KBM-7 (cell line): ENCODE results near the gene C22orf15.

ENCODE experiments used
- DNase-seq: peaks from one replicate; pipeline ENCODE4 v3.0.0-alpha.2; 2015
- in situ Hi-C: fragments of 300-500 bp; cut with MboI; formaldehyde crosslinking; loops from 2 replicates; pipeline ENCODE4 v1.14.3; 2020; ENCODE audit warnings: low sequenced_read_pairs, low pct_unique_long_range_greater_than_20kb, mixed read lengths

The C22orf15 gene

DNA sequence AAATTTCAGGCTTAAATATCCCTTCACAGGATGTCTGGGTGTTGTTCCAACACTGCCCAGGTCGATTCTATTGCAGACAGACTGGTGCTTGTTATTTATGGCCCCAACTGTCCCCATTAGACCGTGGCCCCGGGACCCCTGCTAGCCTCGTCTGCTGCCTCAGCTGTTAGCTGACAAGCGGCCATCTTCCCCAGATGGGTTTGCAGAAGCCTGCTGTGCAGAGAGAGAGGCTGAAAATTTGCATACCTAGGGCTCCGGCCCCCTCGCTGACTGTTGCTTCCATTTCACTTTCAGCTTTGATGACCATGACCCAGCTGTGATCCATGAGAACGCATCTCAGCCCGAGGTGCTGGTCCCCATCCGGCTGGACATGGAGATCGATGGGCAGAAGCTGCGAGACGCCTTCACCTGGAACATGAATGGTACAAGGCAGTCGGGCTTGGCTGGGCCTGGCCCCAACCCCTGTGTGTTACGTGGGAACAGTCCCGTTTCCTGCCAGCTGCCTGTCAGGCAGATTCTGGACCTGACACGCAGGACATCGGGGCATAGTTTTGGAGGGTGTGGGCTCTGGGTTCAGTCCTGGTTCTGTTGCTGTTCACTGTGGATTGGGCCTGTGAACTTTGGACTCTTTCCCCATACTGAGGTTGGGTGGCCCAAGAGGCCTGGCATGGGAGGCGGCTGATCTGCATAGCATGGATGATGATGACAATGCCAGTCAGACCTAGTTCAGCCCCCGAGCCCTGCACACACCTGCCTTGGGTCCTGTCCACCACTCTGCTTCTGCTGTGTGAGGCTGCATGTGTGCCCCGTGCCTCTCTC, 40.4 kb downstream of the C22orf15 start:
- in situ Hi-C loops, result loop anchor here (25.0 kb wide), 1 partner anchor 91 kb away; no protein-coding TSS in a partner anchor
- no peak for DNase-seq

GRCh38 chr22:23804781-23805291, 42.0 kb downstream of the C22orf15 start:
- DNase-seq, result no peak
- in situ Hi-C loops, result loop anchor here (25.0 kb wide), 1 partner anchor 93 kb away; no protein-coding TSS in a partner anchor

DNA sequence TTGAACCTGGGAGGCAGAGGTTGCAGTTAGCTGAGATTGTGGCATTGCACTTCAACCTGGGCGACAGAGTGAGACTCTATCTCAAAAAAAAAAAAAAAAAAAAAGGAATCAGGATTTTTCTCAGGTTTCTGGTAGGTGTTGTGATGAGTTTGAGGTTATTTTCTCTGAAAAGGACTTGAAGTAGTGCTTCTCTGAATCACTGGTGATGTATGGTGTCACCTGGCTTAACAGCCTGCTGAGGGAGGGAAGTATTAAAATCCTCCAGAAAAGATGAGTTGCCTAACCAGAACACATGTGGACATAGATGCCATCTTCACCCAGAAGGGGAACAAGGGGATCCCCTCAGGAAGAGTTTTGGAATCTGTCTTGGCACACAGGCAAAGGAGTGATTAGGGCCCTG, 44.0 kb downstream of the C22orf15 start:
- DNase-seq, result no peak
- in situ Hi-C loops, result loop anchor here (25.0 kb wide), 1 partner anchor 95 kb away; no protein-coding TSS in a partner anchor

- in situ Hi-C loops, result loop anchor here (25.0 kb wide), 1 partner anchor 100 kb away; no protein-coding TSS in a partner anchor
Observed at GRCh38 chr22:23812378-23812777, 49.6 kb downstream of the C22orf15 start.

More at GRCh38 chr22:23812378-23812777, 49.6 kb downstream of the C22orf15 start:
- no peak for DNase-seq
